HG03280 (cell line): ENCODE measurements around the gene TYSND1.
"Not testable (repeated sequence)": the region's sequence is repeated elsewhere in the genome, so short reads cannot be mapped to it uniquely, and the experiment has no call there.

Experiments used
- ATAC-seq: cut with Tn5 transposase; IDR thresholded peaks from one replicate; pipeline ENCODE4 v1.9.1; 2021; ENCODE audit warnings: mild to moderate bottlenecking, moderate library complexity; ENCODE audit not compliant: unreplicated experiment

The TYSND1 gene

GRCh38 chr10:70164163-70164562 is 17.7 kb upstream of the TYSND1 start:
- no peak for ATAC-seq

DNA sequence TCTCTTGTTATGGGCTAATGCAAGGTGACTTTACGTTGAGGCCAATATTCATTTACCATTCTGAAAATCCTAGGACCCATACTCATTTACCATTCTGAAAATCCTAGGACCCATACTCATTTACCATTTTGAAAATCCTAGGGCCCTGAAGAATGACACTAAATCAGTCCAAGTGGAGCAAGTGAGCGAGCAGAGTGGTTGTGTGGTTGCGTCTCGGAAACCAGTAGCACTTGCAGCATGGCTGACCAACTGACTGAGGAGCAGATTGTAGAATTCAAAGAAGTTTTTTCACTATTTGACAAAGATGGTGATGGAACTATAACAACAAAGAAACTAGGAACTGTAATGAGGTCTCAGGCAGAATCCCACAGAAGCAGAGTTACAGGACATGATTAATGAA is 16.9 kb upstream of the TYSND1 start:
- ATAC-seq: no peak

DNA sequence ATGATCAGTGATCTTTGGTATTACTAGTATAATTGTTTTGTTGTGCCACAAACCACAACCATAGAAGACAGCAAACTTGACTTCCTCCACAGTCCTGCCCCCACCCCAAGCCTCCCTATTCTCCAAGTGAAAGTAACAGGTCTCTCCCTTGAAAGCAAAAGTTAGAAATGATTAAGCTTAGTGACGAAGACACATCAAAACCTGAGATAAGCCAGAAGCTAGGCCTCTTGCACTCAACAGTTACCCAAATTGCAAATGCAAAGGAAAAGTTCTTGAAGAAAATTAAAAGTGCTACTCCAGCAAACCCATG is 16.3 kb upstream of the TYSND1 start:
- ATAC-seq: peak; percentile 57

DNA sequence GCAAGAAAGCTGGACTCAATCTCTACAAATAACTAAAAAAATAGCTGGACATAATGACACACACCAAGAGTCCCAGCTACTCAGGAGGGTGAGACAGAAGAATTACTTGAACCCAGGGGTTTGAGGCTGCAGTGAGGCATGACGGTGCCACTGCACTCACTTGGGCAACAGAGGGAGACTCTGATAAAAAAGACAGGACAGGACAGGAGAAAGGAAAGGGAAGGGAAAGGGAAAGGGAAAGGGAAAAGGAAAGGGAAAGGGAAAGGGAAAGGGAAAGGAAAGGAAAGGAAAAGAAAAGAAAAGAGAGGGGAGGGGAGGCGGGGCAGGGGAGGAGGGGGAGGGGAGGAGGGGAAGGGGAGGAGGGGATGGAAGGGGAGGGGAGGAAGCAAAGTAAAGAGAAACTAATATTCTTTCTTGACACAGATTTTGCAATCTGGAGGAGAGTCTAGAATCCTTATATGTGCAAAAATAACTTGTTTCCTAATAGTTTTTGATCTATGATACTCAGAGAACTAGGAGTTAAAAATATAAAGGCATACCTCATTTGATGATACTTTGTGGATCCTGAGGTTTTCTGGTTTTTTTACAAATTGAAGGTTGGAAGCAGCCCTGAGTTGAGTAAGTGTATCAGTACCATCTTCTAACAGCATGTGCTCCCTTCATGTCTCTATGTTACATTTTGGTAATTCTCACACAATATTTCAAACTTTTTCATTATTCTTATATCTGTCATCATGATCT is 15.8 kb upstream of the TYSND1 start:
- no peak for ATAC-seq

DNA sequence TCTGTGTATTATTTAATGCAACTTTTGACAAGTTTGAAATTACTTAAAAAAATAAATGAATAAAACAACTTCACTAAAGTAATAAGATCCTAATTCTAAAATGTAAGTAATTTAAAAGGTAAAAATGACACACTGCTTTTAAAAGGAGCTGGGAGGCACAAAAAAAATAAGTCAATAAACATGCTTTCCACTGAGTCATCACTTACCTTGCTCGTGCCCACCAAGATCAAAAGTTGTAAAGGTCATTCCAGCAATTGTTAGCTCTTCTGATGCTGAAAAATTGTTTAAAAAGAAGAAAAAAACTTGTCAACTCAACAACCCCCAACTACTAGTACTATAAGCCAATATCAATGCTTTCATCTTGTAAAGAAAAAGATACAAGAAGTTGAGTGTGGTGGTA is 14.3 kb upstream of the TYSND1 start:
- no peak for ATAC-seq

DNA sequence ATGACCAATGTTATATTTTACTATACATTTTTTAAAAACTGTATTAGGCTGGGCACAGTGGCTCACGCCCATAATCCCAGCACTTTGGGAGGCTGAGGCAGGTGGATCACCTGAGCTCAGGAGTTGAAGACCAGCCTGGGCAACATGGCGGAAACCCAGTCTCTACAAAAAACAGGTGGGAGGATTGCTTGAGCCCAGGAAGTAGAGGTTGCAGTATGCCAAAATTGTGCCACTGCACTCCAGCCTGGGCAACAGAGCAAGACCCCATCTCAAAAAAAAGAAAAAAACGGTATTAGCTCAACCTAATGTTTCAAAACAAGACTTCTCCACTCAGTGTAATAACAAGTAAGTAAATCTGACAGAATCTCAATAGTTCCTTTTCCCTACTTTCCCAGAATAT is 12.9 kb upstream of the TYSND1 start:
- not testable (repeated sequence) for ATAC-seq

DNA sequence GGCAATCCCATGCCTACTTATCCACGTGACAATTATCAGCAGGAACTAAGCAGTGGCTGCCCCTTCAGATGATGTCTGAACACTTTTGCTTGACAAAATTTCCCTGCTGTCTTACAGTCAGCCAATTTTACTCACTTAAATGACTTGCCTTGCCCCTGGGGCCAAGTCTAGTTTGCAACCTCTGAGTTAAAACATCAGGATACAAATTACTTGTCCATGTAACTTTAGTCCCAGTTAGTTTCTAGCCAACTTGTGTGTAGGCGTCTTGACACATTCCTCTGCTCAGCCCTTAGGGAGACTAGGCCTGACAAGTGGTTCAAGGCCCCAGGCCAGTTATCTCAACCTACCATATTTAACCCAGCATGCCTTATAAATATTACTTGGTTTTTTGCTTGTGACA is 11.6 kb upstream of the TYSND1 start:
- ATAC-seq: no peak

DNA sequence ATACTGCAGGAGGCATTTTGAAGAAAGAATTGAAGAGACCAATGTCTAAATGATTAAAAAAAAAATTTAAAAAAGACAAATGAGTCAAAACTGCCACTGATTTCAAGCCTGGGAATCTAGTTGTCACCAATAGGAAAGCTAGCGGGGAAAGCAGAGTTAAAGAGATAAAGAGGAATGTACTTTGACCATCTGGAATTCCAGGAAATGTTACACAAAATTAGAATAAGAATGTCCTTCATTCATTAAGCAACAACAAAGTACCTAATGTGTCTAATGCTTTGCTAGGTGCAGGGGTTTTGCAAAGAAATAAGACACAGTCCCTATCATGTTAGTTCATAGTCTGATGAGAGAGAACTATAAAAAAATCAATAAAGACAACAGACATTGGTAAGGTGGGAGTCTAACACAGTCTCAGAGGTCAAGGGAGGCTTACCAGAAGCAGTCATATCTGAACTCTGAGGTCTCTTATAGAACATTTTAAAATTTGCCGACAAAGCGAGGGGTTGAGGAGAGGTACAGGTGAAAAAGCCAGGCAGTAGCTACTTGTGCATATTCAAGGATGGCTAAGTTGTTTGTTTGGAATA is 8.8 kb upstream of the TYSND1 start:
- no peak for ATAC-seq

GRCh38 chr10:70148516-70148915 is 2.0 kb upstream of the TYSND1 start:
- ATAC-seq: no peak

- ATAC-seq: no peak
Observed at GRCh38 chr10:70147259-70147625, 742 bp upstream of the TYSND1 start.

DNA sequence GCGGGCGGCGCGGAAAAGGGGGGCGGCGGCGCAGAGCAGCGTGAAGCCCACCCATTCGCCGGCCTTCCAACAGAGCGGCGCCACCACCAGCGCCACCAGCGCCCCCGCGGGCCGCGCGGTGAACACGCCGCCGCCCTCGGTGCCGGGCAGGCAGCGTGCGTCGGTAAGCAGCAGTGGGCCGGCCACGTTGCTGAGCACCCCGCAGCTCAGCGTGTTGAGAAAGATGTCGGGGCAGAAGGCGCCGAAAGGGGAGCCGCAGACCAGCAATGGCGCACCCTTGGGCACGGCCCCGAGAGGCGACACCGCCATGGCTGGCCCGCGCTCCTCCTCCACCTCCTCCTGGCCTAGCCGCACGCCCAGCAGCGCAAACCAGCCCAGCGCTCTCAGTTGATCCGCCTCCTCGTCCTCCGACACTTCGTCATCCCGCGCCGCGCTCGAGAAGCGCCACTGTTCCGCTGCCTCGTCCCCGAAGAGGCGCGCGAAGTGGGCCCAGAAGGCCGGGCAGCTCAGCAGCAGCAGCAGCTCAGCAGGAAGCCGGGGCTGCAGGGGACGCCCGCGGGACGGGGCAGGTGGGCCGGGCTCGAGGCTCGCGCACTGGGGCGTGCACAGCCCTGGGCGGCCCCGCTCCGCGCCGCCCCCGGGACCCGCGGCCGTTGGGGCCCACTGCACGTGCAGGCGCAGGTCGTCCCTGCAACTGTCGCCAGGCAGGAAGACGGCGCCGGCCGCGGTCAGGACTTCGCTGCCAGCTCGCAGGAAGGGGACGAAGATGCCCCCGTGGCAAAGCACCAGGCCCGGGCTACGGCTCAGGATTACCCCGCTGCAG is 623 bp downstream of the TYSND1 start:
- peak; percentile 55 for ATAC-seq

- ATAC-seq: peak; percentile 8
Observed at GRCh38 chr10:70145166-70145665, 1.3 kb downstream of the TYSND1 start.

DNA sequence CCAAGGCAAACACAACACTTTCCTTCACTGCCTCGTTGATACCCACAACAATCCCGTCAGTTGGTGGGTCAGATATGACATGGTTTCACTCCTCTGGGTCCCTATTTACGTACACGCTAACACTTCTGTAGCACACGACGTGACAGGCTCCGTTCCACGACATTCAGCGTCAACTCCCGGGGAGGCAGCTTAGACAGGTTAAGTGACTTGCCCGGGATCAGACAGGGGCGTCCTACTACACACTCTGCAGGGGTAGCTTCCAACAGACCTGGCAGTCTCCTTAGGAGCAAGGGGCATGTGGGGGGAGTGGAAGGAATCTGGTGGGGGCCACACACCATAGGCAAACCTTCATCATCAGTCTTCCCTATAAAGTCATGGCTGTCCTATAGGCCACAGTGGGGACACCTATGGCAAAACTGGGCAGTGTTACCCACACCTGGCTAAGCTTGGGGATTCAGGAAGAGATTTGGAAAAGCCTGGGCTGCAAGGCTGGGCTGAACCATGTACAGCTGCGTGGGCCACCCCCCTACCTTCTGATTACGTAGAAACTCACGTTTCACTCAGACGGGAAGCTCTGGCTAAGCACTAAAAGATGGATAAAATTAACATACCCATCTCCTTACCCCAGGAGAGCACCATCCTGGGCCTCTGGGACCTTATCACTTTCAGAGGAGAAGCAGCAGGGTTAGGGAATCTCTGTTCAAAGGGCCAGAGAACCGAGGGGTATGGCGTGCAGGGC is 2.0 kb downstream of the TYSND1 start:
- ATAC-seq: no peak

- no peak for ATAC-seq
Observed at GRCh38 chr10:70142555-70142954, 3.9 kb downstream of the TYSND1 start.

DNA sequence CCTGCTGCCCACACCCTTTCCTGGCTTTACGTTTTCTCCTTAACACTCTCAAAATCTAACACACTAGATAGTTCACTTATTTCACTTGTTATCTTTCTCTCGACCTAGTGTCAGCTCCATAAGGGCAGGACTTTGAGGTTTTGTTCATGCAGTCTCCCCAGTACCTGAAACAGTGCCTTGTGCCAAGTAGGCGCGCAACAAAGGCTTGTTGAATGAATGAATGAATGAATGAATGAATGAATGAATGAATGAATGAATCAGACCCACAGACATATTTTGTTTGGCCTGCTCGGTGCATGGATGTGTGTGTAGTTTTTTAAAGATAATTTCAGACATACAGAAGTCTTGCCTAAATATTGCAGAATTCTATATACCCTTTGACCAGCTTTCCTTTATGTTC is 6.2 kb downstream of the TYSND1 start:
- no peak for ATAC-seq

DNA sequence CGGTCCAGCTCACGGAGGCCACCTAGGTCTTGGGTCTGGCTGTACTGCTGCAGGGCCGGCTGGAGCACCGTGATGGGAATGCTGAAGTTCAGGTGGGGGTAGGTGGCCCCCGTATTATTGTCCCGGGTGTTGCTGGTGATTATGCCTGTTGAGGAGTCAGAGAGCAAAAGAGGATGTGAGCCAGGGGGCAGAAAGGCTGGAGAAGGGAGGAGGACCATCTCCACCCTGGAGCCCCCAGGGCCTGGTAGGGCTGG is 6.6 kb downstream of the TYSND1 start:
- no peak for ATAC-seq

GRCh38 chr10:70139151-70139996 is 7.1 kb downstream of the TYSND1 start:
- no peak for ATAC-seq

- ATAC-seq: no peak
Observed at GRCh38 chr10:70137927-70138883, 8.3 kb downstream of the TYSND1 start.

GRCh38 chr10:70137135-70137534 is 9.4 kb downstream of the TYSND1 start:
- ATAC-seq: no peak

DNA sequence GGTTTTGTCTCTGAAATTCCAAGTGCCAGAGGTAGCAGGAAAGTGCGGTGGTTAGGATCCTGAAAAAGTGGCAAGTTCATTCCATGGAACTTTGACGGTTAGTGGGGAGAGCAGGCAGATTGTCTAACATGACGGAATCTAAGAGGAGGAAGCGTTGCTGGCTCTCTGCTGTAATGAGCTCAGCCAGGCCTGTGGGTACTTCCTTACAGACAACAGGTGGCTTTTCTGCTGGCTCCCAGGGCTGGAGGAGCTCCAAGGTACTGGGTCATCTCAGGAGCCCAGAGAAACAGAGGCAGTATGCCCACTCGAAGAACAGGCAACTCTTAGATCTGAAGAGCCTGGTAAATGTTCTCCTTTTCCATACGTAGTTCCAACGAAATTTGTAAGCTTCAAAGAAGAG is 10.8 kb downstream of the TYSND1 start:
- ATAC-seq: no peak
